Aorta (tissue), 5 donors: ENCODE data around the gene ZNF773. TPM values are rescaled to one million over a fixed set of nuclear protein-coding genes. Genes with fewer than 3 reads are reported as not detected.
"Not testable (repeated sequence)": the region's sequence is repeated elsewhere in the genome, so short reads cannot be mapped to it uniquely, and the experiment has no call there.

Source experiments
- ATAC-seq: fragments of 200-7000 bp; cut with Tn5 transposase; one replicate; pipeline ENCODE4 v1.9.1; 2022; ENCODE audit warnings: moderate library complexity; ENCODE audit not compliant: low FRiP score
- DNase-seq, 2 donors: peaks; one replicate each; pipeline ENCODE4 v3.0.0-alpha.2; 2020
- H3K27ac ChIP-seq, 2 donors: one replicate each; pipeline ENCODE4 v1.5.1; 2013; ENCODE audit warnings: low read length in 2 of 2, mild to moderate bottlenecking in 2 of 2, moderate library complexity in 2 of 2, control low read depth in 1 of 2, inconsistent platforms in 1 of 2, low read depth in 1 of 2
- H3K27me3 ChIP-seq, 2 donors: one replicate each; pipeline ENCODE4 v1.6.1; 2013; ENCODE audit warnings: control low read depth in 1 of 2, low read length in 1 of 2, mild to moderate bottlenecking in 1 of 2, moderate library complexity in 1 of 2; ENCODE audit not compliant: insufficient read depth in 2 of 2, control insufficient read depth in 1 of 2
- H3K36me3 ChIP-seq, 2 donors: one replicate each; pipeline ENCODE4 v1.6.1; 2013; ENCODE audit warnings: control low read depth in 1 of 2, low read length in 1 of 2, mild to moderate bottlenecking in 1 of 2; ENCODE audit not compliant: insufficient read depth in 2 of 2, control insufficient read depth in 1 of 2
- H3K4me1 ChIP-seq, 2 donors: one replicate each; pipeline ENCODE4 v1.6.1; 2013; ENCODE audit warnings: low read length in 2 of 2, control low read depth in 1 of 2, mild to moderate bottlenecking in 1 of 2, moderate library complexity in 1 of 2; ENCODE audit not compliant: insufficient read depth in 2 of 2, control insufficient read depth in 1 of 2
- H3K4me3 ChIP-seq, 2 donors: one replicate each; pipeline ENCODE4 v1.5.1; 2013; ENCODE audit warnings: low read length in 2 of 2, control low read depth in 1 of 2, mild to moderate bottlenecking in 1 of 2
- H3K9me3 ChIP-seq: one replicate; pipeline ENCODE4 v1.6.1; 2013; ENCODE audit warnings: mild to moderate bottlenecking, low read length; ENCODE audit not compliant: control insufficient read depth
- WGBS, 2 donors: extraction: QIAGEN DNeasy Blood & Tissue Kit; methylation state at CpG; one replicate each; pipeline ENCODE4 v1.1.7; 2013; 5-methylcytosine and 5-hydroxymethylcytosine counted together
- intact Hi-C, 2 donors: fragments of 100-400 bp; cut with DNase I; formaldehyde crosslinking; loops; one replicate each; pipeline versions ENCODE4 v1.14.2 to v1.15.0; 2022
- long read RNA-seq, 2 donors: library from polyadenylated mRNA; unstranded; transcript quantifications; one replicate each; pipeline ENCODE4 v2.0.0, GENCODE V29; 2020 to 2021
- polyA plus RNA-seq, 2 donors: library from polyadenylated mRNA; stranded (reverse); fragments of 200-250 nt; gene quantifications; one replicate each; pipeline ENCODE4 v1.2.3, GENCODE V29; 2013
- total RNA-seq, 2 donors: library from RNA; stranded (reverse); fragmentation: NEBNext Ultra II Directional; extraction: Animal tissue kit (Norgen Biotek cat#: 25700); gene quantifications; one replicate each; pipeline ENCODE4 v1.2.1, GENCODE V29; 2021
- donor health status: healthy with polysubstance abuse.
- donor health status: Bipolar disorder and iron deficiency.
- donor health status: DM: no; HTN: no; CAD: no.
- donor health status: DM: no; HTN: no; CAD: no.
- donor health status: DM: yes; HTN: yes; CAD: no.

The ZNF773 gene
- total RNA-seq (1 to 10 TPM; 6.3 to 9.6 TPM), polyA plus RNA-seq (1 to 10 TPM; 2.1 to 5.4 TPM)
- long read RNA-seq, donor 1, transcript ZNF773-201 (4 exons, 2,206 nt): minor isoform, 6 of 35 reads
- long read RNA-seq, donor 1, transcript ZNF773-204 (4 exons, 2,019 nt): major isoform, 21 of 35 reads
- long read RNA-seq, donor 1, partial matches to known transcripts: 0 of 35 reads
- long read RNA-seq, donor 1, other reads (novel, unspliced or antisense): 7 of 35 reads
- long read RNA-seq, donor 2, partial matches to known transcripts: 0 of 8 reads
- long read RNA-seq, donor 2, other reads (novel, unspliced or antisense): 1 of 8 reads

GRCh38 chr19:57499680-57500395 is at the start of gene ZNF773:
TSS of gene ZNF773 (plus strand) at chr19:57499938. CDS start at chr19:57500081, 143 bp downstream.
- intact Hi-C loops, H3K4me1 ChIP-seq, H3K27me3 ChIP-seq, H3K36me3 ChIP-seq: not testable (repeated sequence)
- peak; percentile 98 to 99 for DNase-seq
- 1% methylated on average over 56 to 62 of the region's 69 CpGs for WGBS, 2 donors
- peak within 1 kb of the TSS; percentile 57 to 71 for H3K4me3 ChIP-seq
- H3K9me3 ChIP-seq: peaks cover 11% of the 10 kb centered on the region
- H3K27ac ChIP-seq: peak within 1 kb of the TSS in 1 of 2 donors; percentile 37
- peak; percentile 99 for ATAC-seq

- H3K36me3 ChIP-seq: peaks cover 3 to 4% of the 10 kb centered on the region in 2 donors
- ATAC-seq: no peak
- intact Hi-C loops: no loop called here
Observed at GRCh38 chr19:57452307-57452706, 47.4 kb upstream of the ZNF773 start.

GRCh38 chr19:57465680-57466381 is 33.9 kb upstream of the ZNF773 start:
- Histone ChIP-seq H3K4me1 (no peaks in the 10 kb centered on the region), H3K36me3 (peaks cover 0 to 5% of the 10 kb centered on the region in 2 donors), H3K27ac (no peak overlapping the region), H3K27me3 (no peaks in the 10 kb centered on the region), H3K4me3 (peak overlapping the region in 1 of 2 donors; percentile 5), H3K9me3 (peaks cover 13% of the 10 kb centered on the region)
- ATAC-seq (no peak), DNase-seq (no peak)
- WGBS, 2 donors: 72 to 83% methylated on average over 5 of the region's 5 CpGs
- intact Hi-C loops: no loop called here

More at GRCh38 chr19:57452307-57452706, 47.4 kb upstream of the ZNF773 start:
- Histone ChIP-seq H3K4me1 (no peaks in the 10 kb centered on the region), H3K9me3 (peaks cover 25% of the 10 kb centered on the region), H3K4me3 (no peak overlapping the region), H3K27ac (no peak overlapping the region), H3K27me3 (no peaks in the 10 kb centered on the region)
- 92 to 95% methylated on average over 3 of the region's 3 CpGs for WGBS, 2 donors
- no peak for DNase-seq

GRCh38 chr19:57466489-57466888 is 33.2 kb upstream of the ZNF773 start:
- intact Hi-C loops: no loop called here
- DNase-seq (no peak), ATAC-seq (no peak)
- 97 to 98% methylated on average over 5 of the region's 5 CpGs for WGBS, 2 donors
- H3K27ac ChIP-seq: no peak overlapping the region
- H3K4me1 ChIP-seq: no peaks in the 10 kb centered on the region
- H3K36me3 ChIP-seq: peaks cover 0 to 5% of the 10 kb centered on the region in 2 donors
- H3K4me3 ChIP-seq: no peak overlapping the region
- peaks cover 13% of the 10 kb centered on the region for H3K9me3 ChIP-seq
- no peaks in the 10 kb centered on the region for H3K27me3 ChIP-seq

GRCh38 chr19:57473646-57474045 is 26.1 kb upstream of the ZNF773 start:
- Histone ChIP-seq H3K36me3 (peaks cover 12 to 20% of the 10 kb centered on the region in 2 donors), H3K9me3 (peaks cover 42% of the 10 kb centered on the region), H3K4me3 (no peak overlapping the region), H3K27me3 (no peaks in the 10 kb centered on the region), H3K27ac (no peak overlapping the region), H3K4me1 (no peaks in the 10 kb centered on the region)
- ATAC-seq: no peak
- intact Hi-C loops: no loop called here
- no peak for DNase-seq
- 98% methylated on average over 4 of the region's 4 CpGs for WGBS, 2 donors

GRCh38 chr19:57477191-57478008 is 22.3 kb upstream of the ZNF773 start, which contains the start of gene ZNF772:
TSS of gene ZNF772 (minus strand) at chr19:57477566. CDS start at chr19:57477309, 257 bp downstream.
- DNase-seq: peak; percentile 92 to 95
- no peaks in the 10 kb centered on the region for H3K4me1 ChIP-seq
- intact Hi-C loops: no loop called here
- peaks cover 47% of the 10 kb centered on the region for H3K9me3 ChIP-seq
- no peaks in the 10 kb centered on the region for H3K27me3 ChIP-seq
- H3K27ac ChIP-seq: peak within 1 kb of the TSS in 1 of 2 donors; percentile 76
- ATAC-seq: peak; percentile 97
- peaks cover 12 to 20% of the 10 kb centered on the region in 2 donors for H3K36me3 ChIP-seq
- WGBS, 2 donors: 5 to 8% methylated on average over 37 to 38 of the region's 38 CpGs
- peak within 1 kb of the TSS; percentile 65 to 95 for H3K4me3 ChIP-seq

- Histone ChIP-seq H3K9me3 (peaks cover 14% of the 10 kb centered on the region), H3K36me3 (peaks cover 6 to 12% of the 10 kb centered on the region in 2 donors), H3K4me3 (peak within 1 kb of the TSS; percentile 51 to 79)
- H3K27ac ChIP-seq, intact Hi-C loops, H3K27me3 ChIP-seq, H3K4me1 ChIP-seq: not testable (repeated sequence)
- 1% methylated on average over 58 to 59 of the region's 69 CpGs for WGBS, 2 donors
- ATAC-seq (peak; percentile 96), DNase-seq (peak; percentile 94 to 98)
Observed at GRCh38 chr19:57487477-57488298, 12.1 kb upstream of the ZNF773 start, which contains the start of gene ZNF419. TSS of gene ZNF419 (plus strand) at chr19:57487750. CDS start at chr19:57487951, 201 bp downstream.
